NK-92 (cell line): ENCODE data around the gene RETN.

Source experiments
- DNase-seq: peaks from one replicate; lab custom pipeline; 2025; ENCODE audit not compliant: unreplicated experiment; lab: John Stamatoyannopoulos, UW

Gene RETN

GRCh38 chr19:7657131-7657751 lies 11.6 kb upstream of the RETN start:
- DNase-seq = no peak

- DNase-seq = no peak
Measured at GRCh38 chr19:7658219-7658686, 10.6 kb upstream of the RETN start.

GRCh38 chr19:7661744-7662538 lies 6.9 kb upstream of the RETN start:
- no peak for DNase-seq

GRCh38 chr19:7662657-7663056 lies 6.2 kb upstream of the RETN start:
- no peak for DNase-seq

- DNase-seq = no peak
Measured at GRCh38 chr19:7663706-7664105, 5.1 kb upstream of the RETN start.

- DNase-seq = no peak
Measured at GRCh38 chr19:7665076-7665475, 3.8 kb upstream of the RETN start.

- no peak for DNase-seq
Measured at GRCh38 chr19:7669641-7670040, 792 bp downstream of the RETN start.

GRCh38 chr19:7670150-7670783 lies 1.4 kb downstream of the RETN start:
- no peak for DNase-seq

- DNase-seq = no peak
Measured at GRCh38 chr19:7670790-7671189, 1.9 kb downstream of the RETN start.

GRCh38 chr19:7672522-7672921 lies 3.7 kb downstream of the RETN start:
- no peak for DNase-seq

GRCh38 chr19:7674010-7675005 lies 5.5 kb downstream of the RETN start:
- DNase-seq = no peak

- DNase-seq = no peak
Measured at GRCh38 chr19:7676376-7676775, 7.5 kb downstream of the RETN start.

GRCh38 chr19:7676854-7677253 lies 8.0 kb downstream of the RETN start, which contains the start of gene MCEMP1:
TSS of gene MCEMP1 (plus strand) at chr19:7677090. CDS start at chr19:7677121, 31 bp downstream.
- no peak for DNase-seq

- no peak for DNase-seq
Measured at GRCh38 chr19:7677669-7678311, 8.9 kb downstream of the RETN start.

GRCh38 chr19:7678971-7679751 lies 10.3 kb downstream of the RETN start:
- no peak for DNase-seq

GRCh38 chr19:7679771-7680605 lies 11.1 kb downstream of the RETN start:
- no peak for DNase-seq

GRCh38 chr19:7680606-7681339 lies 11.9 kb downstream of the RETN start, which contains the start of gene TRAPPC5:
TSS of gene TRAPPC5 (plus strand) at chr19:7680833. CDS start at chr19:7682254, 1,421 bp downstream.
- DNase-seq = no peak
